ENCODE results near the gene SUSD1. TPM values are rescaled to one million over a fixed set of nuclear protein-coding genes. Genes with fewer than 3 reads are reported as not detected.

SUSD1 gene
- total and polyA plus RNA-seq, 9 of the 15 experiments (the other 6 are each of a cell fraction or from before 2014, with no cell fraction given) = 10.9 to 44.4 (median 36.1) TPM

GRCh38 chr9:112120030-112120341 lies 55.1 kb downstream of the SUSD1 start:
- no TSS peak for BruUV-seq (replicated peaks)
- no peak overlapping the region for H3K27ac ChIP-seq (ENCODE audit: extremely low read depth, low read depth, low read length)
- H3K4me1 ChIP-seq (replicated peaks in 1 of 2; ENCODE audit: control insufficient read depth in 2 of 2, insufficient read depth in 2 of 2, low read length in 2 of 2) = no peaks in the 10 kb centered on the region
- H3K36me3 ChIP-seq (ENCODE audit: control insufficient read depth, insufficient read depth, low read length) = peaks cover 85% of the 10 kb centered on the region
- H3K4me3 ChIP-seq = no peak overlapping the region
- no peaks in the 10 kb centered on the region for H3K79me2 ChIP-seq (ENCODE audit: control insufficient read depth, insufficient read depth, low read length)
- in situ Hi-C loops (cut with MboI) (no loop called here), intact Hi-C loops (cut with micrococcal nuclease) (no loop called here)
- ChIA-PET POLR2A (interaction anchor here (0.6 kb wide), 2 partner anchors 10 to 17 kb away, joined by 3 to 4 read pairs; no protein-coding TSS in a partner anchor), CTCF (ENCODE audit: low intra/inter-chr PET ratio) (no interaction called here)
- H2AFZ ChIP-seq (ENCODE audit: low read depth, low read length) = no peak overlapping the region
- no peaks in the 10 kb centered on the region for H3K27me3 ChIP-seq (ENCODE audit: control insufficient read depth in 2 of 2, insufficient read depth in 2 of 2, low read length in 2 of 2)
- H3K4me2 ChIP-seq (ENCODE audit: insufficient read depth, low read length) = no peak overlapping the region
- WGBS (ENCODE audit: insufficient coverage, low coverage, missing lambda C conversion rate) = 93% methylated on average over 6 of the region's 6 CpGs
- H4K20me1 ChIP-seq (replicated peaks; ENCODE audit: control insufficient read depth, insufficient read depth, low read length) = no peaks in the 10 kb centered on the region
- H3K9ac ChIP-seq (ENCODE audit: insufficient read depth in 1 of 2, low read depth in 2 of 2, low read length in 2 of 2) = no peak overlapping the region
- peak; percentile 40 for FAIRE-seq
- ATAC-seq = no peak
- DNase-seq (ENCODE audit: extremely low read depth in 1 of 4, low spot score in 3 of 4) = no peak
- no peaks in the 10 kb centered on the region for H3K9me3 ChIP-seq (replicated peaks; ENCODE audit: control insufficient read depth, insufficient read depth, low read depth, low read length)
- H3K9me1 ChIP-seq (ENCODE audit: control insufficient read depth, insufficient read depth, low read length) = no peaks in the 10 kb centered on the region
- TF ChIP-seq CBFB (CRISPR knock-in tag; IDR thresholded peaks at IDR 0.05) (no peak), FOXP4 (CRISPR knock-in tag; IDR thresholded peaks at IDR 0.05; ENCODE audit: borderline replicate concordance) (no peak), HDAC6 (IDR thresholded peaks at IDR 0.05; ENCODE audit: low read depth, low read length) (no peak), TRIM28 (IDR thresholded peaks at IDR 0.05) (no peak), ZNF12 (CRISPR knock-in tag; IDR thresholded peaks at IDR 0.05) (no peak), SMC3 (conservative IDR thresholded peaks at IDR 0.05; ENCODE audit: insufficient read depth, low read depth, low read length) (no peak), POLR3G (IDR thresholded peaks at IDR 0.05; ENCODE audit: extremely low read depth, insufficient read length, insufficient replicate concordance) (no peak), TFAP4 (CRISPR knock-in tag; IDR thresholded peaks at IDR 0.05; ENCODE audit: borderline replicate concordance) (no peak), MED1 (CRISPR knock-in tag; IDR thresholded peaks at IDR 0.05; ENCODE audit: borderline replicate concordance) (no peak), KDM5B (IDR thresholded peaks at IDR 0.05; ENCODE audit: insufficient replicate concordance, low read depth, low read length) (no peak), HINFP (tag; conservative IDR thresholded peaks at IDR 0.05; ENCODE audit: low read depth) (no peak), FOSL1 (tag; conservative IDR thresholded peaks at IDR 0.05) (no peak), ZNF551 (CRISPR knock-in tag; IDR thresholded peaks at IDR 0.05) (no peak)
- TF ChIP-seq, protein P1, sequence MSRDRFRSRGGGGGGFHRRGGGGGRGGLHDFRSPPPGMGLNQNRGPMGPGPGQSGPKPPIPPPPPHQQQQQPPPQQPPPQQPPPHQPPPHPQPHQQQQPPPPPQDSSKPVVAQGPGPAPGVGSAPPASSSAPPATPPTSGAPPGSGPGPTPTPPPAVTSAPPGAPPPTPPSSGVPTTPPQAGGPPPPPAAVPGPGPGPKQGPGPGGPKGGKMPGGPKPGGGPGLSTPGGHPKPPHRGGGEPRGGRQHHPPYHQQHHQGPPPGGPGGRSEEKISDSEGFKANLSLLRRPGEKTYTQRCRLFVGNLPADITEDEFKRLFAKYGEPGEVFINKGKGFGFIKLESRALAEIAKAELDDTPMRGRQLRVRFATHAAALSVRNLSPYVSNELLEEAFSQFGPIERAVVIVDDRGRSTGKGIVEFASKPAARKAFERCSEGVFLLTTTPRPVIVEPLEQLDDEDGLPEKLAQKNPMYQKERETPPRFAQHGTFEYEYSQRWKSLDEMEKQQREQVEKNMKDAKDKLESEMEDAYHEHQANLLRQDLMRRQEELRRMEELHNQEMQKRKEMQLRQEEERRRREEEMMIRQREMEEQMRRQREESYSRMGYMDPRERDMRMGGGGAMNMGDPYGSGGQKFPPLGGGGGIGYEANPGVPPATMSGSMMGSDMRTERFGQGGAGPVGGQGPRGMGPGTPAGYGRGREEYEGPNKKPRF (IDR thresholded peaks at IDR 0.05; ENCODE audit: low read depth, low read length) = no peak
- TF ChIP-seq, protein P2, sequence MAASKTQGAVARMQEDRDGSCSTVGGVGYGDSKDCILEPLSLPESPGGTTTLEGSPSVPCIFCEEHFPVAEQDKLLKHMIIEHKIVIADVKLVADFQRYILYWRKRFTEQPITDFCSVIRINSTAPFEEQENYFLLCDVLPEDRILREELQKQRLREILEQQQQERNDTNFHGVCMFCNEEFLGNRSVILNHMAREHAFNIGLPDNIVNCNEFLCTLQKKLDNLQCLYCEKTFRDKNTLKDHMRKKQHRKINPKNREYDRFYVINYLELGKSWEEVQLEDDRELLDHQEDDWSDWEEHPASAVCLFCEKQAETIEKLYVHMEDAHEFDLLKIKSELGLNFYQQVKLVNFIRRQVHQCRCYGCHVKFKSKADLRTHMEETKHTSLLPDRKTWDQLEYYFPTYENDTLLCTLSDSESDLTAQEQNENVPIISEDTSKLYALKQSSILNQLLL (CRISPR knock-in tag; IDR thresholded peaks at IDR 0.05; ENCODE audit: borderline replicate concordance) = no peak

All from K562 (cell line).